Ovary (tissue), 9 donors: ENCODE measurements around the gene TBC1D14. TPM values are rescaled to one million over a fixed set of nuclear protein-coding genes. Genes with fewer than 3 reads are reported as not detected.

Source experiments
- DNase-seq, 5 donors: peaks; one replicate each; pipeline ENCODE4 v3.0.0-alpha.2; 2019 to 2020
- H3K27ac ChIP-seq, 2 donors: fragments of 200-600 bp; one replicate each; pipeline versions ENCODE4 v1.5.1 to v1.8.0; 2019 to 2022
- H3K27me3 ChIP-seq: fragments of 200-600 bp; one replicate; pipeline ENCODE4 v1.8.0; 2022
- H3K36me3 ChIP-seq: fragments of 200-600 bp; sonication (generic); one replicate; pipeline ENCODE4 v1.5.1; 2019
- H3K4me1 ChIP-seq: one replicate; pipeline ENCODE4 v1.8.1; 2013; ENCODE audit warnings: mild to moderate bottlenecking, moderate library complexity; ENCODE audit not compliant: insufficient read depth
- H3K4me3 ChIP-seq: fragments of 200-600 bp; sonication (generic); one replicate; pipeline ENCODE4 v1.5.1; 2017
- H3K9me3 ChIP-seq, 2 donors: fragments of 200-600 bp in 1 of 2; sonication (generic) in 1 of 2; one replicate each; pipeline versions ENCODE4 v1.5.1 to v1.8.1; 2013 to 2019; ENCODE audit warnings: mild to moderate bottlenecking in 1 of 2, moderate library complexity in 1 of 2
- CTCF ChIP-seq, 3 donors: fragments of 450-650 bp in 2 of 3; fragments of 200-600 bp in 1 of 3; IDR thresholded peaks; one replicate each; pipeline versions ENCODE4 v1.5.1 to v1.8.0; 2016 to 2022; ENCODE audit warnings: antibody characterized with exemption in 3 of 3, mild to moderate bottlenecking in 1 of 3
- EP300 ChIP-seq: sonication (generic); formaldehyde crosslinking; IDR thresholded peaks from one replicate; pipeline ENCODE4 v1.6.1; 2017; ENCODE audit warnings: antibody characterized with exemption
- POLR2A ChIP-seq: fragments of 450-650 bp; IDR thresholded peaks from one replicate; pipeline ENCODE4 v1.6.1; 2017; ENCODE audit warnings: antibody characterized with exemption, mild to moderate bottlenecking, moderate library complexity
- WGBS, 3 donors: extraction: QIAGEN DNeasy Blood & Tissue Kit in 1 of 3; methylation state at CpG; one replicate each; pipeline versions ENCODE4 v1.1.5 to v1.1.7; 2013 to 2017; 5-methylcytosine and 5-hydroxymethylcytosine counted together
- intact Hi-C, 4 donors: fragments of 100-400 bp; cut with DNase I; formaldehyde crosslinking; loops; one replicate each; pipeline versions ENCODE4 v1.11.0 to v1.15.1; 2022 to 2023
- polyA plus RNA-seq, 2 donors: library from polyadenylated mRNA; stranded (reverse); fragments of 200-250 nt in 1 of 2; fragments of 350-450 nt in 1 of 2; fragmentation: Illumina TruSeq in 1 of 2; extraction: RNeasy Lipid Tissue Mini Kit (QIAGEN cat#74804) in 1 of 2; gene quantifications; one replicate each; pipeline ENCODE4 v1.2.3, GENCODE V29; 2013 to 2014
- total RNA-seq, 7 donors: library from RNA; depleted of rRNA in 2 of 7; stranded (reverse); fragments of >200 nt in 2 of 7; fragmentation: NEBNext Ultra II Directional in 3 of 7; extraction: Animal tissue kit (Norgen Biotek cat#: 25700) in 3 of 7; gene quantifications; one replicate each; pipeline versions ENCODE4 v1.1.0 to v1.2.4, GENCODE V29; 2016 to 2023
- donor health status: DM: no; HTN: no; CAD: no; lungs with moderate emphysema.
- donor health status: DM: no; HTN: no; CAD: no.
- donor health status: Bipolar disorder and iron deficiency.
- donor health status: DM: yes; HTN: yes; CAD: no.
- donor health status: DM: no; HTN: no; CAD: no.
- donor health status: DM: yes; HTN: yes; CAD: no.

The TBC1D14 gene
- total and polyA plus RNA-seq, 9 donors, result 19.9 to 40.0 (median 34.4) TPM

- Histone ChIP-seq H3K9me3 (no peaks in the 10 kb centered on the region), H3K27me3 (no peaks in the 10 kb centered on the region), H3K36me3 (no peaks in the 10 kb centered on the region), H3K4me3 (no peak overlapping the region), H3K27ac (no peak overlapping the region), H3K4me1 (peaks cover 2% of the 10 kb centered on the region)
- WGBS, 3 donors, result 78 to 87% (median 81%) methylated on average over 8 of the region's 8 CpGs
- intact Hi-C loops, result no loop called here
- DNase-seq, result no peak
- TF ChIP-seq CTCF (IDR thresholded peaks at IDR 0.05) (no peak), EP300 (no peak), POLR2A (no peak)
These were observed 123.0 kb downstream of the TBC1D14 start for GRCh38 chr4:7032596-7032995.

GRCh38 chr4:7034262-7035081 is 124.8 kb downstream of the TBC1D14 start:
- TF ChIP-seq POLR2A, result no peak

GRCh38 chr4:7037425-7037824 is 127.8 kb downstream of the TBC1D14 start:
- TF ChIP-seq EP300 (no peak), CTCF (IDR thresholded peaks at IDR 0.05) (no peak), POLR2A (no peak)
- intact Hi-C loops, result no loop called here
- Histone ChIP-seq H3K27ac (no peak overlapping the region), H3K36me3 (no peaks in the 10 kb centered on the region), H3K4me1 (peaks cover 5% of the 10 kb centered on the region), H3K27me3 (no peaks in the 10 kb centered on the region), H3K9me3 (no peaks in the 10 kb centered on the region), H3K4me3 (no peak overlapping the region)
- DNase-seq, result no peak
- WGBS, 3 donors, result 65 to 80% (median 65%) methylated on average over 6 of the region's 6 CpGs

More at GRCh38 chr4:7034262-7035081, 124.8 kb downstream of the TBC1D14 start:
- Histone ChIP-seq H3K27ac (no peak overlapping the region), H3K27me3 (no peaks in the 10 kb centered on the region), H3K9me3 (no peaks in the 10 kb centered on the region), H3K36me3 (no peaks in the 10 kb centered on the region), H3K4me3 (no peak overlapping the region), H3K4me1 (peaks cover 2% of the 10 kb centered on the region)
- intact Hi-C loops, result no loop called here
- no peak for DNase-seq
- WGBS, 3 donors, result 29 to 61% (median 34%) methylated on average over 20 of the region's 20 CpGs

GRCh38 chr4:7040765-7041164 is 131.1 kb downstream of the TBC1D14 start:
- H3K4me3 ChIP-seq, result no peak overlapping the region
- 83 to 89% (median 88%) methylated on average over 4 of the region's 4 CpGs for WGBS, 3 donors
- DNase-seq, result no peak
- peaks cover 13% of the 10 kb centered on the region for H3K4me1 ChIP-seq
- no peaks in the 10 kb centered on the region for H3K36me3 ChIP-seq
- TF ChIP-seq POLR2A (no peak), EP300 (no peak), CTCF (IDR thresholded peaks at IDR 0.05) (no peak)
- intact Hi-C loops, result loop anchor here in 3 of 4 donors (5.0 to 10.0 kb wide), 4 partner anchors 56 to 257 kb away; no protein-coding TSS in a partner anchor
- H3K27me3 ChIP-seq, result no peaks in the 10 kb centered on the region
- H3K27ac ChIP-seq, result no peak overlapping the region
- no peaks in the 10 kb centered on the region for H3K9me3 ChIP-seq

GRCh38 chr4:7041246-7041645 is 131.6 kb downstream of the TBC1D14 start:
- WGBS, 3 donors, result 92 to 94% (median 94%) methylated on average over 19 of the region's 19 CpGs

More at GRCh38 chr4:7041246-7041645, 131.6 kb downstream of the TBC1D14 start:
- H3K27me3 ChIP-seq, result no peaks in the 10 kb centered on the region
- no peaks in the 10 kb centered on the region for H3K9me3 ChIP-seq
- H3K36me3 ChIP-seq, result no peaks in the 10 kb centered on the region
- H3K4me3 ChIP-seq, result no peak overlapping the region
- DNase-seq, result no peak
- no peak overlapping the region for H3K27ac ChIP-seq
- intact Hi-C loops, result loop anchor here in 3 of 4 donors (5.0 to 10.0 kb wide), 4 partner anchors 56 to 256 kb away; no protein-coding TSS in a partner anchor
- peaks cover 18% of the 10 kb centered on the region for H3K4me1 ChIP-seq
- no peak for TF ChIP-seq POLR2A
- TF ChIP-seq CTCF (IDR thresholded peaks at IDR 0.05), result no peak
- TF ChIP-seq EP300, result no peak
